Right lung (tissue), 10 donors: Measurements from ENCODE around the gene MSH5. TPM values are rescaled to one million over a fixed set of nuclear protein-coding genes. Genes with fewer than 3 reads are reported as not detected.
"Not testable (repeated sequence)": the region's sequence is repeated elsewhere in the genome, so short reads cannot be mapped to it uniquely, and the experiment has no call there.

Source experiments
- DNase-seq, 2 donors: peaks; one replicate each; pipeline ENCODE4 v3.0.0-alpha.2; 2013
- long read RNA-seq, 8 donors: transcript quantifications; one replicate each; lab custom pipeline, GENCODE V29; 2026
- polyA plus RNA-seq, 5 donors: library from polyadenylated mRNA; unstranded; fragments of 120-200 nt; gene quantifications; one replicate each; pipeline versions ENCODE4 v1.2.1 to v1.2.3, GENCODE V29; 2013; ENCODE audit warnings: inconsistent platforms in 1 of 5, low replicate concordance in 1 of 5; ENCODE audit not compliant: insufficient read length in 5 of 5, insufficient read depth in 1 of 5

MSH5 gene
- 10 to 100 TPM; 27.3 to 45.6 (median 29.6) TPM for polyA plus RNA-seq
- long read RNA-seq, donor 1, result 0 reads
- long read RNA-seq, donor 2, result 0 reads
- long read RNA-seq, donor 3, partial matches to known transcripts, result 0 of 1 reads
- long read RNA-seq, donor 3, other reads (novel, unspliced or antisense), result 0 of 1 reads
- long read RNA-seq, donor 4, partial matches to known transcripts, result 0 of 2 reads
- long read RNA-seq, donor 4, other reads (novel, unspliced or antisense), result 0 of 2 reads
- long read RNA-seq, donor 5, partial matches to known transcripts, result 0 of 1 reads
- long read RNA-seq, donor 5, other reads (novel, unspliced or antisense), result 0 of 1 reads
- long read RNA-seq, donor 6, result 0 reads
- long read RNA-seq, donor 7, partial matches to known transcripts, result 5 of 5 reads
- long read RNA-seq, donor 7, other reads (novel, unspliced or antisense), result 0 of 5 reads
- long read RNA-seq, donor 8, result 0 reads

- peak; percentile 98 to 99 for DNase-seq
Measured at GRCh38 chr6:31739639-31740396, at the start of gene MSH5. MSH5 (plus strand) TSS chr6:31740005; CDS start chr6:31740467, 462 bp downstream.

GRCh38 chr6:31690231-31691077 is 49.4 kb upstream of the MSH5 start:
- DNase-seq, result no peak

DNA sequence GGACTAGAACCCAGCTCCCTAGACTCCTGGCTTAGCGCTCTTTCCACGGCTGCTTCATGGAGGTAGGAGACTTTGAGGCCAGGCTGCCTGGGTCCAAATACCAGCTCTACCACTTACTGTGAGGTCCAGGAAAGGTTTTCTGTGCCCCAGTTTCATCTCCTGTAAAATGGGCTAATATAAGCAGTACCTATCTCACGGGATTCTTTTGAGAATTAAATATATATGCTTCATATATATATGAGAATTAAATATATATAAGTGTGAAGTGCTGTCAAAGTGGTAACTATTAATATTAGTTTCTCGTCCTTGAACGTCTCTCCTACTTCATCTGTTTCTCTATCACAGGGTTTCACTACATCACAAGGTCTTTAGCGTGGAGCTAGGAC is 48.7 kb upstream of the MSH5 start:
- no peak for DNase-seq

DNA sequence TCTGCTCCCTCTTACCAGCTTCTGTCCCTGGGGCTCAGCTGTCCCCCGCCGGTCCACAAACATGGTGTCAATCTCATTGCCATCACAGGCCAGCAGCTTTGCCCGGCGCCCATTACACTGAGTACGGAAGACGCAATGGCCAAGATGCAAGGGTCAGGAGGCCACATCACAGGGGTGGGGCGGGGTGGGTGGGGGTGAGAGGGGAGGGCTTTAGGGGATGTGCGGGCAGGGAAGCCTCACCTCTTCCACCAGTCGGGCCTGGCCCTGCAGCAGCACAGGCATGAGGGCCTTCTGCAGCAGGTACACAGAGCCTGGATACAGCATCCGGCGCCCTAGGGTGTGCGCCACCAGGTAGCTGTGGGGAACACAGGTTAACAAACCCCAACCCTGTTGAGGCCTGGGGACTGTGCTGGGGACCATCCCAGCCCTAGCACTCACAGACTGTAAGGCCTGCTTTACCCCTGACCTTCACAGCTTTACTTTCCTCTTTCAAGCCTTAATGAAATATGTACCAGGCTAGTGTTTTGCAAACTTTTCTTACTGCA is 48.2 kb upstream of the MSH5 start:
- DNase-seq, result no peak

GRCh38 chr6:31692353-31692752 is 47.5 kb upstream of the MSH5 start:
- no peak for DNase-seq

DNA sequence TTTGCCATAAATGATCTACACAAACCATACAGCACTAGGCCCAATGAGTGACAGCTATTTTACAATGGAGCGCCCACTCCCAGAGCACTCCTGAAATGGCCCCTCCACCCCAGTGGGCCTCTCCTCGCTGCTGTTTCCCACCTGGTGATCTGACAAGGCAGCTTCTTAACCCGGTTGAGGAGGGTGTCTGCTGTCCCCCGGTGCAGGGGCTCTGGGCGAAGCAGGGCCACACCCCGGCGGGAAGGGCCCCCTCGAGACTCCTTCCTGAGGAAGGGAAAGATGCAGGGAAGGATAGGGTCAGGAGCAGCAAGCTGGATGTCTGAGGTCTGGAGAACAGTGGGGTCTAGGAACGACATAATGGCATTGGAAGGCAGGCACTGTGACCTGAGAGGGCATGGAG is 46.9 kb upstream of the MSH5 start:
- DNase-seq, result no peak

GRCh38 chr6:31693535-31693934 is 46.3 kb upstream of the MSH5 start:
- no peak for DNase-seq

- DNase-seq, result no peak
Measured at GRCh38 chr6:31697555-31697954, 42.2 kb upstream of the MSH5 start.

- no peak for DNase-seq
Measured at GRCh38 chr6:31700740-31701401, 38.9 kb upstream of the MSH5 start.

GRCh38 chr6:31701666-31702404 is 38.0 kb upstream of the MSH5 start:
- no peak for DNase-seq

GRCh38 chr6:31702405-31702818 is 37.4 kb upstream of the MSH5 start:
- peak in 1 of 2 donors; percentile 23 for DNase-seq

DNA sequence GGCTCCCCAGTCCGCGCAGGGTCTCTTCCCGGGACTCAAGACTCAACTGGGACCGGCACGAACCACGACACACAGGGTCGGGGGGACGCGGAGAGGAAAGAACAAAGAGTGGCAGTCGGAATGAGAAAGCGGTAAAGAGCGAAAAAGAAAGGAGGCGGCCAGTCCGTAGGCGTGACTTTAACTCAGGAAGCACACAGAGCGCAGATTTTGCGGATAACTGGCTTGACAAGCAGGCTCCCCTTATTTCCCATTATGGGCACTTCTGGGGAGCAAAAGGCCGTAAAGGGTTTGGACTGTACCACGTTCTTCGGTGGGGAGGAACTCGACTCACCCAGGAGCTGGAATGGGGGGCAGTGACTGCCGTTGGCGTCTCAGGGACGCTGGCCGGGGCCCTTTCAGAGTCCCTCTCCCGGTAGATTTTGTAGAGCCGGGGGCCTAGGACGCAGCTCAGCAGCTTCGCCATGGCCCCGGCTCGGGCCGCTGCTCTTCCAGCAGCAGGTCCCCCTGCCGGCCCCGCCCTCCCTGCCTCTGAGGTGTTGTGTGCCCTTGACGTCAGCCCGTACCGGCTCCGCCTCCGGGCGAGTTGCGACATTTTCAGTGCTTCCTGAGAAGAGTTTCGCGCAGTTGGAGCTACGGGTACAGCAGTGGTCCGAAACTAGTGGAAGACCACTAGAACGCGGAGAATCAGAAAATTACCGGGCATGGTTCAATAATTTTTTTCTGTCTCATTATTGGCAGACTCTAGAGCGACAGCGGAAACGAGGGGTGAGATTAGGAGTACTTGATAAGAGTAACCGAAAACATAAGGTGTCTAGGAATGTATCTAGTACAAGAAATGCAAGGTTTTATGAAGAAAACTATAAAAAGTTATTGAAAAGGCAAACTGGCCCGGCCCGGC is 36.7 kb upstream of the MSH5 start, which contains the start of gene ABHD16A:
Gene ABHD16A (minus strand): TSS at position 506 of the 898 bp plus-strand sequence. CDS start 43 bp downstream, at position 463.
- peak; percentile 99 for DNase-seq

DNA sequence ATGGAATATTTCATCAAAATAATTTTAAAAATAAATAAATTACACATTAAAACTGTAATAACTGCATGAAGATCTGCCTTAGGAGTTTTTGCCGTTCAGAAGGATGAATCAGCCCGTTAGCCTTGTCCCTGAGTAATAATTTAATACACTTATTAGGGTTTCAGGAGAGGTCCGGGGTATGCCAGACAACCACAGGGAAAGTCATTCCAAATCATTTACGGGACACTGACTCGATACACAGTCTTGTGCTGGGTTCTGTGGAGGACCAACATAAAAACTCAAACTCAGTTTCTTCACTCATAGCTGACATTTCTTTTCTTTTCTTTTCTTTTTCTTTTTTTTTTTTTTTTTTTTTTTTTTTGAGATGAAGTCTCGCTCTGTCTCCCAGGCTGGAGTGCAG is 33.9 kb upstream of the MSH5 start:
- no peak for DNase-seq

- no peak for DNase-seq
Measured at GRCh38 chr6:31706599-31706998, 33.2 kb upstream of the MSH5 start, which contains the start of gene LY6G6F. LY6G6F (plus strand) TSS chr6:31706866; CDS start chr6:31706907, 41 bp downstream.

- no peak for DNase-seq
Measured at GRCh38 chr6:31707701-31708100, 32.1 kb upstream of the MSH5 start.

GRCh38 chr6:31708224-31708623 is 31.6 kb upstream of the MSH5 start:
- DNase-seq, result no peak

DNA sequence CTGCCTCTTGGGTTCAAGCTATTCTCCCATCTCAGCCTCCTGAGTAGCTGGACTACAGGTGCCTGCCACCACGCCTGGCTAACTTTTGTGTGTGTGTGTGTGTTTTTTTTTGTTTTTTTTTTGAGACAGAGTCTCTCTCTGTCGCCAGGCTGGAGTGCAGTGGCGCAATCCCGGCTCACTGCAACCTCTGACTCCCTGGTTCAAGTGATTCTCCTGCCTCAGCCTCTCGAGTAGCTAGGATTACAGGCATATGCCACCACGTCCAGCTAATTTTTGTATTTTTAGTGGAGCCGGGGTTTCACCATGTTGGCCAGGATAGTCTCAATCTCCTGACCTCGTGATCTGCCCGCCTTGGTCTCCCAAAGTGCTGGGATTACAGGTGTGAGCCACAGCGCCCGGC is 30.6 kb upstream of the MSH5 start:
- not testable (repeated sequence) for DNase-seq

DNA sequence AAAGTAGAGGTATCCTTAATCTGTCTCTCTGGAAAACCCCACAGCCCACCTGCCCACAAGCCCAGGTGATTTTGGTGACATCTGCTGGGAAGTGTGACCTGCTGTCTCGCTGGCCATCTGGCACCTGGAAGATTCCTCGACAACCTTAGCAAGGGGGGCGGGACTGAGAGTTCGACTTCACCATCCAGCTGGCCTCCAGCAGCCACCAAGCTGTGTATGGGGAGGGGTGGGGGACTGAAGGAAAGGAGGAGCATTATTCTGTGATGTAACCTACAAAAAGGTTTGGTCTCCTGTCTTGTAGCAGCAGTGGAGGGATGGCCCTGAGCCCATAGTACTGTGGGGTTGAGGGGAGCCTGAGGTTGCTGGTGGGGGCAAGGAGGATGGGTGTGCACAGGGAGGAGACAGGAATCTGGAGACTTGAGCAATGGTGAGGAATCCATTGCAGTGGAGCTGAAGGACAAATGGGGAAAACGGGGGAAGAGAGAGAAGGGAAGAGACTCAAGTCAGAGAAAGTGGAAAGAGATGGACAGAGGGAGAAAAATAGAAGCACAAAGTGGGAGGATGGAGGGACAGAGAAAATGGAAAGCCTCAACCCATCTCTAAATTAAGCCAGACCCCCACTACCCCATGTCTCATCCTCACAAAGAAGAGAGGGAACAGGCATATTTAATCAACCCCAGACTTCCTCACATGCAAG is 29.1 kb upstream of the MSH5 start:
- no peak for DNase-seq
